HG03280 (cell line): ENCODE results near the gene OXA1L.
"Not testable (repeated sequence)": the region's sequence is repeated elsewhere in the genome, so short reads cannot be mapped to it uniquely, and the experiment has no call there.

Source experiments
- ATAC-seq: cut with Tn5 transposase; IDR thresholded peaks from one replicate; pipeline ENCODE4 v1.9.1; 2021; ENCODE audit warnings: mild to moderate bottlenecking, moderate library complexity; ENCODE audit not compliant: unreplicated experiment

Gene OXA1L

GRCh38 chr14:22768947-22769346 is 2.5 kb downstream of the OXA1L start:
- no peak for ATAC-seq

DNA sequence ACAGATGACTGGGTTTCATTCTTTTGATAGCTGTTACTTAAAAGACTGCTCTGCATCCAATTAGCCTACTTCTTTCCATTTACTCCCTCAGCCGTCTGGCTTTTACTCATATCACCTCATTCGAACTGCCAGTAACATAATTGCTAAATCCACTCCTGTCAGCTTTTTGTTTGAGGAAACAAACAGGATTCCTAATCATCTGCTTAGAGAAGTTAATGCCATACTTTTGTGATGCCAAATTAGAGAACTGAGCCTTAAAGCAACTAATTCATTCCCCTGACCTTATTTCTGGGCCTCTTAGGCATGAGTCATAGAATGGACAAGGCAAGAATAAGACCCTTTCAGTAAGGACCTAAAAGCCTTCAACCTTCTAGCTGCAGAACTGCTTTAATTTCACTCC is 2.9 kb downstream of the OXA1L start:
- no peak for ATAC-seq

DNA sequence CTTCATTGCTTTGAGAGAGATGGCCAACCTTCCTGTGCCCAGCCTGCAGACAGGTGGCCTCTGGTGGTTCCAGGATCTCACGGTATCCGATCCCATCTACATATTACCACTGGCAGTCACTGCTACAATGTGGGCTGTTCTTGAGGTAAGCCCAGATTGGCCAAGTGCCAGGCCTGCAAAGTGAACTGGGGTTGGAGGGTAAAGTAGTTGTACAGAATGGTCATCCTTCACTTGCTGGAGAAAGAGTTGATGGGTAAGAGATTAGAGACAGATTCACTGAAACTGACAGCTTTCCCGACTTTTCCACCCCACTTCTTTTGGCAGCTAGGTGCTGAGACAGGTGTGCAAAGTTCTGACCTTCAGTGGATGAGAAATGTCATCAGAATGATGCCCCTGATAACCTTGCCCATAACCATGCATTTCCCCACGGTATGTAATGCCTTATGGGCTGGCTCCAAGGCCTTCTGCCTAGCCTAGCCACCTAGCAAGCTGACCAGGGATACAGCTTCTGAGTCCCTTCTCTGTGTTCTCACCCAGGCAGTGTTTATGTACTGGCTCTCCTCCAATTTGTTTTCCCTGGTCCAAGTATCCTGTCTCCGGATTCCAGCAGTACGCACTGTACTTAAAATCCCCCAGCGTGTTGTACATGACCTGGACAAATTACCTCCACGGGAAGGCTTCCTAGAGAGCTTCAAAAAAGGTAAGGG is 4.1 kb downstream of the OXA1L start:
- ATAC-seq, result no peak

- ATAC-seq, result no peak
Measured at GRCh38 chr14:22772725-22773124, 6.2 kb downstream of the OXA1L start.

- ATAC-seq, result no peak
Measured at GRCh38 chr14:22773162-22774010, 6.9 kb downstream of the OXA1L start.

DNA sequence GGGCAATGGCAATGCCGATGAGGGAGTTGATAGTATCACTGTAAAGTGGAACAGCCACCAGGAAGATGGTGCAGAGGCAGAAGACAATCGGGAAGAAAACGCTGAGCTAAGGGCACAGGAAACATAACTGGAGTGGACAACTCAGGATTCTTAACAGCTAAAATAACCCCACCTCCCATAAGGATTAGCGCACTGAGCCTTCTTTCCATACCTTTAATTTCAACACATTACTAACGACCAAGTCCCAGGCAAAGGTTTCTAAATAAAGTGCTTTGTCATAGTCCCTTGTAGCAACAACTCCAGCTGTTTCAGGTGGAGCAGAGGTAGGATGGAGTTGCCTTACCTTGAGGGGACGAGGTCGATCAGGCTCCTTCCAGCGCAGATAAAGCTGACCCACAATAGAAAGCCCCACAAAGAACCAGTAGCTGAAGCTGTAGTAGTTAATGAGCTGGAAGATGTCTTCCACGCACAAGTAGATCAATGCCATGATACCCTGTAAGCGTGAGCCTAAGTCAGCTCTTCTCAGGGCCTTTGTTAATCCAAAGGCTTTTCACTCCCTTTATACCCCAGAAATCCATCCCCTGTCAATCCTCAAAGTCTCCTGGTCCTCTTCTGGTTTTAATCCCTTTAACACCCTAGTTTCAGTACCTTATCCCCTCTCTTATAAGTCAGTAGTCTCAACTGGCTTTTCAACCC is 7.7 kb downstream of the OXA1L start:
- ATAC-seq, result no peak

GRCh38 chr14:22776215-22776614 is 9.7 kb downstream of the OXA1L start:
- no peak for ATAC-seq

DNA sequence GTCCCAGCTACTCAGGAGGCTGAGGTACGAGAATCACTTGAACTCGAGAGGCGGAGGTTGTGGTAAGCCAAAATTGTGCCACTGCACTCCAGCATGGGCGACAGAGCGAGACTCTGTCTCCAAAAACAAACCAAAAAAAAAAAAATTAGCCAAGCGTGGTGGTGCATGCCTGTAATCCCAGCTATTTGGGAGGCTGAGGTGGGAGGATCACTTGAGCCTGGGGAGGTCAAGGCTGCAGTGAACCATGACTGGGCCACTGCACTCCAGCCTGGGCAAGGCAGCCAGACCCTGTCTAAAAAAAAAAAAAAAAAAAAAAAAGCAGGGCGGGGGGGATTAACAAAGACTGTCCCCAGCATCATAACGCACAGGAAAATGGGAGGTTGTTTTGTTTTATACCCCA is 10.4 kb downstream of the OXA1L start:
- ATAC-seq, result not testable (repeated sequence)

- no peak for ATAC-seq
Measured at GRCh38 chr14:22778084-22778483, 11.6 kb downstream of the OXA1L start.

GRCh38 chr14:22780105-22780679 is 13.7 kb downstream of the OXA1L start:
- no peak for ATAC-seq

- no peak for ATAC-seq
Measured at GRCh38 chr14:22780941-22781300, 14.4 kb downstream of the OXA1L start.

- ATAC-seq, result no peak
Measured at GRCh38 chr14:22781301-22781991, 15.0 kb downstream of the OXA1L start.

GRCh38 chr14:22786685-22787084 is 20.2 kb downstream of the OXA1L start:
- ATAC-seq, result no peak

- no peak for ATAC-seq
Measured at GRCh38 chr14:22791301-22791700, 24.8 kb downstream of the OXA1L start.

GRCh38 chr14:22792158-22792557 is 25.7 kb downstream of the OXA1L start:
- no peak for ATAC-seq

DNA sequence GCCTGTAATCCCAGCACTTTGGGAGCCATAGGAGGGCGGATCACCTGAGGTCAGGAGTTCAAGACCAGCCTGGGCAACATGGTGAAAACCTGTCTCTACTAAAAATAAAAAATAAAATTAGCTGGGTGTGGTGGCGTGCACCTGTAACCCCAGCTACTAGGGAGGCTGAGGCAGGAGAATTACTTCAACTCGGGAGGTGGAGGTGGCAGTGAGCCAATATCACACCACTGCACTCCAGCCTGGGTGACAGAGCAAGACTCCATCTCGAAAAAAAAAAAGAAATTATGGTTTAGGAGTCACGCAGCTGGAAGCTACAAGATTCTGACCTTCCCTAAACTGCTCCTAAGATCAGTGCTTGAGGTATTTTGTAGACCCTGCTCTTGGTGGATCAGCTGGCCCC is 27.1 kb downstream of the OXA1L start:
- not testable (repeated sequence) for ATAC-seq

- ATAC-seq, result no peak
Measured at GRCh38 chr14:22793976-22794375, 27.5 kb downstream of the OXA1L start.

DNA sequence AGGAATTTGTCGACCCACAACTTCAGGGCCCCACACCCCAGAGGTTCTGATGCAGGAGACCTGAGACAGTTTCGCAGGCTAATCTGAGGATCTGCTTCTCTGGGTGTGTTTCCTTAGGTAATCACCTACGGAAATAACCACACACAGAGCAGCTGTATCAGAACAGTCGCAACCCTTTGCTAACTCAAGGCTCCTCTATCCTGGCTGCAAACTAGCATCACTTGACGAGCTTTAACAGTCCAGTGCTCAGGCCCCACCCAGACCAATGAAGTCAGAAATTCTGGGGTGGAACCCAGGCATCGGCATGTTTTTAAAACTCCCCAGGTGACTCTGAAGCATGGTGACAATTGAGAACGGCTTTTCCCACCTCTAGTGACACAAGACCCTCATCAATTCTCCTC is 28.1 kb downstream of the OXA1L start:
- no peak for ATAC-seq

GRCh38 chr14:22796087-22796707 is 29.7 kb downstream of the OXA1L start:
- ATAC-seq, result no peak
